Hepatocyte (in vitro differentiated cells): Measurements from ENCODE around the gene LRRC71. TPM values are rescaled to one million over a fixed set of nuclear protein-coding genes. Genes with fewer than 3 reads are reported as not detected.

ENCODE experiments used
- DNase-seq: peaks from one replicate; pipeline ENCODE4 v3.0.0-alpha.2; 2016; ENCODE audit warnings: low spot score
- H2AFZ ChIP-seq: fragments of 200-600 bp; sonication (generic); 2 replicates; pipeline ENCODE4 v1.6.0; 2016; ENCODE audit warnings: antibody characterized with exemption, mild to moderate bottlenecking
- H3K27ac ChIP-seq: fragments of 200-600 bp; sonication (generic); 2 replicates; pipeline ENCODE4 v1.5.1; 2016; ENCODE audit warnings: mild to moderate bottlenecking
- H3K27me3 ChIP-seq: fragments of 200-600 bp; sonication (generic); 2 replicates; pipeline ENCODE4 v1.6.1; 2016
- H3K36me3 ChIP-seq: fragments of 200-600 bp; sonication (generic); replicated peaks from 2 replicates; pipeline ENCODE4 v1.5.1; 2016; ENCODE audit warnings: low read depth; ENCODE audit not compliant: insufficient read depth
- H3K4me1 ChIP-seq: fragments of 200-600 bp; sonication (generic); 2 replicates; pipeline ENCODE4 v1.5.1; 2016; ENCODE audit warnings: mild to moderate bottlenecking, moderate library complexity; ENCODE audit not compliant: insufficient read depth
- H3K4me2 ChIP-seq: fragments of 200-600 bp; sonication (generic); 2 replicates; pipeline ENCODE4 v1.6.0; 2016
- H3K4me3 ChIP-seq: fragments of 200-600 bp; sonication (generic); 2 replicates; pipeline ENCODE4 v1.5.1; 2016; ENCODE audit warnings: mild to moderate bottlenecking
- H3K79me2 ChIP-seq: fragments of 200-600 bp; sonication (generic); 2 replicates; pipeline ENCODE4 v1.6.0; 2017; ENCODE audit warnings: mild to moderate bottlenecking
- H3K9me2 ChIP-seq: fragments of 200-600 bp; sonication (generic); replicated peaks from 2 replicates; pipeline ENCODE4 v1.6.0; 2017; ENCODE audit warnings: mild to moderate bottlenecking; ENCODE audit not compliant: insufficient read depth
- H3K9me3 ChIP-seq: fragments of 200-600 bp; sonication (generic); 2 replicates; pipeline ENCODE4 v1.5.1; 2016; ENCODE audit warnings: low read depth, mild to moderate bottlenecking
- H4K20me1 ChIP-seq: fragments of 200-600 bp; sonication (generic); 2 replicates; pipeline ENCODE4 v1.6.0; 2016; ENCODE audit warnings: mild to moderate bottlenecking; ENCODE audit not compliant: insufficient read depth, poor library complexity, severe bottlenecking
- EZH2 ChIP-seq: fragments of 200-600 bp; sonication (generic); IDR thresholded peaks from 2 replicates; pipeline ENCODE4 v1.6.1; 2016; ENCODE audit warnings: antibody characterized with exemption, mild to moderate bottlenecking, borderline replicate concordance
- EZH2phosphoT487 ChIP-seq: fragments of 200-600 bp; sonication (generic); IDR thresholded peaks from one replicate; pipeline ENCODE4 v1.6.1; 2018; ENCODE audit warnings: antibody characterized with exemption, mild to moderate bottlenecking, low read depth, moderate library complexity; ENCODE audit not compliant: unreplicated experiment, severe bottlenecking
- WGBS: methylation state at CpG from one replicate; pipeline ENCODE4 v1.1.6; 2016; ENCODE audit warnings: low lambda C conversion rate; ENCODE audit errors: missing lambda C conversion rate; 5-methylcytosine and 5-hydroxymethylcytosine counted together
- polyA plus RNA-seq: library from polyadenylated mRNA; unstranded; fragments of >200 nt; fragmentation: Nextera tagmentation; extraction: Ambion mirVana; gene quantifications from 2 replicates; pipeline ENCODE4 v1.2.1, GENCODE V29; 2016
- total RNA-seq: library from RNA; depleted of rRNA; stranded (reverse); fragments of >200 nt; gene quantifications from 2 replicates; pipeline ENCODE4 v1.2.3, GENCODE V29; 2014
- TF ChIP-seq, protein P1 (sequence below): fragments of 200-600 bp; sonication (generic); IDR thresholded peaks from 2 replicates; pipeline ENCODE4 v1.5.1; 2016; ENCODE audit warnings: antibody characterized with exemption, mild to moderate bottlenecking; ENCODE audit not compliant: poor library complexity

LRRC71 gene
- total and polyA plus RNA-seq, 2 experiments from 2014 or later: not detected

DNA sequence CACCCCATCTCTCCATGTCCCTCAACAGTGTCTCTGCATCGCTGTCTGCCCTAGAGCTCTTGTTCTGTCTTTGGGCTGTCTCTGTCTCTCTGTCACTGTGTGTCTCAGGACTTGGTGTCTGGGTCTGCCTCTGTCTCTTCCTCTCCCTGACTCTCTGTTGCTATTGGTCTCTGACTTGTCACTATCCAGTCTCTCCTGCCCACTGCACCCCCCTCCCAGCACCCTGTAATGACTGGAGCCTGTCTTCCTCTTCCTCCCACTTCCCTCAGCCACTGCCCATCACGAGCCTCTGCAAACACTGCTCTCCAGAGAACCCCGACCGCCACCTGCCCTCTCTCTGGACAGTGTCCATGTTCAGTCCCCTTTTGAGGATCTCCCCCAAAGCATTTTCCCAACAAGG, 14.8 kb upstream of the LRRC71 start:
- TF ChIP-seq EZH2: no peak
- Histone ChIP-seq H3K4me2 (no peak overlapping the region), H3K9me3 (no peaks in the 10 kb centered on the region), H3K36me3 (no peaks in the 10 kb centered on the region), H3K9me2 (no peaks in the 10 kb centered on the region), H3K4me3 (no peak overlapping the region), H4K20me1 (no peaks in the 10 kb centered on the region), H2AFZ (no peak overlapping the region), H3K27me3 (no peaks in the 10 kb centered on the region), H3K4me1 (peaks cover 3% of the 10 kb centered on the region), H3K79me2 (no peaks in the 10 kb centered on the region), H3K27ac (no peak overlapping the region)
- WGBS: 58% methylated on average over 4 of the region's 4 CpGs
- no peak for DNase-seq

DNA sequence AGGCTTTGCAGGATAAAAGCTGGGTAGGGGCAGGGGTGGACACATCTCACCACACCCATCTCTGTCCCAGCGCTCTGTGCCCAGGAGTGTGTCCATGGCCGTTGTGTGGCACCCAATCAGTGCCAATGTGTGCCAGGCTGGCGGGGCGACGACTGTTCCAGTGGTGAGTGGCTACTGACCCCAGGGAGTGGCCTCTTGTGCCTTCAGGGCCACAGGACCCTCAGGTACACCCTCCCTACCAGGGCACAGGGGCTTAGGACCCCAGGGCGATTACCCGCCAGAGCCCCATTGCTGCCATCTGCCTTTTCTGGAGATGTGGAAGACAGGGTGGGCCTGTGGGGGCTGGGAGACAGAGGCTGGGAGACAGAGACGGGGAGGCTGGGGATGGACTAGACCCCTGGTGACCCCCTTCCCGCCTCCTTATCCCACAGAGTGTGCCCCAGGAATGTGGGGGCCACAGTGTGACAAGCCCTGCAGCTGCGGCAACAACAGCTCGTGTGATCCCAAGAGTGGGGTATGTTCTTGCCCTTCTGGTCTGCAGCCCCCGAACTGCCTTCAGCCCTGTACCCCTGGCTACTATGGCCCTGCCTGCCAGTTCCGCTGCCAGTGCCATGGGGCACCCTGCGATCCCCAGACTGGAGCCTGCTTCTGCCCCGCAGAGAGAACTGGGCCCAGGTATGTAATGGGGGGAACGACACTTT, 14.1 kb upstream of the LRRC71 start:
- WGBS: 95% methylated on average over 16 of the region's 16 CpGs
- no peaks in the 10 kb centered on the region for H3K9me2 ChIP-seq
- H3K4me3 ChIP-seq: no peak overlapping the region
- TF ChIP-seq EZH2 (no peak), EZH2phosphoT487 (no peak)
- TF ChIP-seq, protein P1, sequence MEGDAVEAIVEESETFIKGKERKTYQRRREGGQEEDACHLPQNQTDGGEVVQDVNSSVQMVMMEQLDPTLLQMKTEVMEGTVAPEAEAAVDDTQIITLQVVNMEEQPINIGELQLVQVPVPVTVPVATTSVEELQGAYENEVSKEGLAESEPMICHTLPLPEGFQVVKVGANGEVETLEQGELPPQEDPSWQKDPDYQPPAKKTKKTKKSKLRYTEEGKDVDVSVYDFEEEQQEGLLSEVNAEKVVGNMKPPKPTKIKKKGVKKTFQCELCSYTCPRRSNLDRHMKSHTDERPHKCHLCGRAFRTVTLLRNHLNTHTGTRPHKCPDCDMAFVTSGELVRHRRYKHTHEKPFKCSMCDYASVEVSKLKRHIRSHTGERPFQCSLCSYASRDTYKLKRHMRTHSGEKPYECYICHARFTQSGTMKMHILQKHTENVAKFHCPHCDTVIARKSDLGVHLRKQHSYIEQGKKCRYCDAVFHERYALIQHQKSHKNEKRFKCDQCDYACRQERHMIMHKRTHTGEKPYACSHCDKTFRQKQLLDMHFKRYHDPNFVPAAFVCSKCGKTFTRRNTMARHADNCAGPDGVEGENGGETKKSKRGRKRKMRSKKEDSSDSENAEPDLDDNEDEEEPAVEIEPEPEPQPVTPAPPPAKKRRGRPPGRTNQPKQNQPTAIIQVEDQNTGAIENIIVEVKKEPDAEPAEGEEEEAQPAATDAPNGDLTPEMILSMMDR: no peak
- no peaks in the 10 kb centered on the region for H3K79me2 ChIP-seq
- no peaks in the 10 kb centered on the region for H3K27me3 ChIP-seq
- H3K9me3 ChIP-seq: no peaks in the 10 kb centered on the region
- no peak for DNase-seq
- H3K36me3 ChIP-seq: no peaks in the 10 kb centered on the region
- H3K27ac ChIP-seq: no peak overlapping the region
- peaks cover 4% of the 10 kb centered on the region for H3K4me1 ChIP-seq
- H3K4me2 ChIP-seq: no peak overlapping the region
- no peak overlapping the region for H2AFZ ChIP-seq
- no peaks in the 10 kb centered on the region for H4K20me1 ChIP-seq

DNA sequence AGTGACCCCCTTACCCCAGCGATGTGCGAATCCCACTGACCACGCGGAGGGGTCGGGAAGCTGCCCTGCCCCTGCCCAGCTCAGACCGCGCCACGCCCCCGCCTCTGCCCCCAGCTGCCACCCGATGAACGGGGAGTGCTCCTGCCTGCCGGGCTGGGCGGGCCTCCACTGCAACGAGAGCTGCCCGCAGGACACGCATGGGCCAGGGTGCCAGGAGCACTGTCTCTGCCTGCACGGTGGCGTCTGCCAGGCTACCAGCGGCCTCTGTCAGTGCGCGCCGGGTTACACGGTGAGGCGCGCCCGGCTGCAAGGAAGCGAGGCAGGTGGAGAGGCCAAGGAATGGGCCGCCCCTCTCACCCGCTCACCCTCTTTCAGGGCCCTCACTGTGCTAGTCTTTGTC, 11.9 kb upstream of the LRRC71 start:
- Histone ChIP-seq H3K9me3 (no peaks in the 10 kb centered on the region), H3K9me2 (no peaks in the 10 kb centered on the region), H3K4me3 (no peak overlapping the region), H3K27ac (no peak overlapping the region), H3K27me3 (no peaks in the 10 kb centered on the region), H4K20me1 (no peaks in the 10 kb centered on the region), H3K4me2 (no peak overlapping the region), H3K4me1 (peaks cover 10% of the 10 kb centered on the region), H3K36me3 (no peaks in the 10 kb centered on the region), H2AFZ (no peak overlapping the region), H3K79me2 (no peaks in the 10 kb centered on the region)
- WGBS: 93% methylated on average over 24 of the region's 29 CpGs
- TF ChIP-seq, protein P1: no peak
- TF ChIP-seq EZH2 (no peak), EZH2phosphoT487 (no peak)
- no peak for DNase-seq

DNA sequence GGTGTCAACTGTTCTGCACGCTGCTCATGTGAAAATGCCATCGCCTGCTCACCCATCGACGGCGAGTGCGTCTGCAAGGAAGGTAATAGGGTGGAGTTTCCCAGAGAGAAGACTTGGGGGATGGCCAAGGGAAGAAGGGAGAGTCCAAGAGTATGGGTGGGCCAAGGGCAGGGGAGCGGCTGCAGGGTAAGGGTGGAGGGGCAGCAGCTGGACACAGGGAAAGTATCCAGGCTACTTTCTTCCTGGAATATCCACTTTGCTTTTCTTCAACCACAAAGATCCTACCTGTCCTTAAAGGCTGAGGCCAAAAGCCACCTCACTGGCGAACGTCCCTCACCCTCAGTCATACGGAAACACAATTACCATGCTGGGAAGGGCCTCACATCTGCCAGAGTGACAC, 11.5 kb upstream of the LRRC71 start:
- no peak for DNase-seq
- TF ChIP-seq, protein P1: no peak
- TF ChIP-seq EZH2phosphoT487 (no peak), EZH2 (no peak)
- no peak overlapping the region for H3K4me3 ChIP-seq

More for the DNA sequence above, 11.5 kb upstream of the LRRC71 start:
- Histone ChIP-seq H3K27me3 (no peaks in the 10 kb centered on the region), H2AFZ (no peak overlapping the region), H3K9me3 (no peaks in the 10 kb centered on the region), H3K9me2 (no peaks in the 10 kb centered on the region), H3K4me2 (no peak overlapping the region), H3K4me1 (peaks cover 14% of the 10 kb centered on the region), H3K27ac (no peak overlapping the region), H3K79me2 (no peaks in the 10 kb centered on the region), H3K36me3 (no peaks in the 10 kb centered on the region), H4K20me1 (no peaks in the 10 kb centered on the region)
- 86% methylated on average over 10 of the region's 10 CpGs for WGBS
